Subcutaneous abdominal adipose tissue (tissue), 5 donors: Measurements from ENCODE around the gene METTL27.

Experiments used
- H3K27ac ChIP-seq: one replicate; pipeline ENCODE4 v1.7.0; 2013; ENCODE audit warnings: low read depth, mild to moderate bottlenecking, inconsistent platforms, low read length, moderate library complexity
- H3K27me3 ChIP-seq, 5 donors: one replicate each; pipeline ENCODE4 v1.7.0; 2013; ENCODE audit warnings: low read length in 5 of 5, inconsistent platforms in 1 of 5; ENCODE audit not compliant: control insufficient read depth in 5 of 5, insufficient read depth in 4 of 5
- H3K36me3 ChIP-seq, 5 donors: one replicate each; pipeline ENCODE4 v1.7.0; 2013; ENCODE audit warnings: low read length in 5 of 5; ENCODE audit not compliant: control insufficient read depth in 5 of 5, insufficient read depth in 5 of 5
- H3K4me1 ChIP-seq, 5 donors: one replicate each; pipeline ENCODE4 v1.7.0; 2013; ENCODE audit warnings: low read length in 5 of 5, mild to moderate bottlenecking in 3 of 5, moderate library complexity in 1 of 5; ENCODE audit not compliant: control insufficient read depth in 5 of 5, insufficient read depth in 5 of 5
- H3K4me3 ChIP-seq, 5 donors: one replicate each; pipeline ENCODE4 v1.7.0; 2013; ENCODE audit warnings: low read length in 5 of 5, low read depth in 1 of 5
- H3K9ac ChIP-seq, 5 donors: one replicate each; pipeline ENCODE4 v1.7.0; 2013; ENCODE audit warnings: low read length in 5 of 5, mild to moderate bottlenecking in 4 of 5, moderate library complexity in 3 of 5
- H3K9me3 ChIP-seq, 5 donors: one replicate each; pipeline ENCODE4 v1.7.0; 2013; ENCODE audit warnings: low read length in 5 of 5; ENCODE audit not compliant: control insufficient read depth in 5 of 5
- donor health status: healthy.
- donor health status: healthy.
- donor health status: healthy.
- donor health status: healthy.
- donor health status: healthy.

The METTL27 gene

DNA sequence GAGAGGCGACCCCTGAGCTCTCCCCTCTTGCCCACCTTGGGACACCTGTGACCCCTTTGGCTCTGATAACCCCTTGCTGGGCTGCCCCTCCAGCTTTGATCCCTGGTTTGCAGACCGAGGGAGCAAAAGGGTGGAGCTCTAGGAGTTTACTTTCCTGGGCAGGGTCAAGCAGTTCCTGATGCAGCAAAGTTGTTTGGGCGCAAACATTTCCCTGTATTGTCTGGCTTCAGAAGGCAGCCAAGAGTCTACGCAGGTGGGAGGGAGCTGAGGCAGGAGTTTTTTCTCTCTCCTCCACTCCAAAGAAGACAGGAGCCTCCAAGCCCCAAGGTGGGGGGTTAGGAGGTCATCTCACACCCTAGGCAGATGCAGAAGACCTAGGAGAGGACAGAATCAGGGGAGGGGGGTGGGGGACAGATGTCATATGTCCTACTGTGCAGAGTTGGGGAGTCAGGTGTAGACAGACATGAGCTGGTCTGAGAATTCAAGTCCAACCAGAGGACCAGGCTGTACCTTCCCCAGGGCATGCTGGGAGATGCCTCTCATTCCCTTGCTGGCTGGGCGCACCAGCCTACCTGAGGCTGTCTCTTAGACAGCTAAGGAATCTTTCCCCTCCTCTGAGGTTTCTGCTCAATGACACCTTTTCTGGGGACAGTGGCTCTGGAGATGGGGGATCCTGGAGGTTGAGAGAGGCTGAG is 39.2 kb upstream of the METTL27 start:
- peaks cover 0 to 5% (median 0%) of the 10 kb centered on the region in 5 donors for H3K27me3 ChIP-seq
- H3K36me3 ChIP-seq: no peaks in the 10 kb centered on the region
- H3K9me3 ChIP-seq: no peaks in the 10 kb centered on the region
- peak overlapping the region in 3 of 5 donors; percentile 8 to 27 (median 13) for H3K4me3 ChIP-seq
- peaks cover 19 to 56% (median 44%) of the 10 kb centered on the region in 5 donors for H3K4me1 ChIP-seq
- H3K27ac ChIP-seq: peak overlapping the region; percentile 62
- H3K9ac ChIP-seq: no peak overlapping the region

DNA sequence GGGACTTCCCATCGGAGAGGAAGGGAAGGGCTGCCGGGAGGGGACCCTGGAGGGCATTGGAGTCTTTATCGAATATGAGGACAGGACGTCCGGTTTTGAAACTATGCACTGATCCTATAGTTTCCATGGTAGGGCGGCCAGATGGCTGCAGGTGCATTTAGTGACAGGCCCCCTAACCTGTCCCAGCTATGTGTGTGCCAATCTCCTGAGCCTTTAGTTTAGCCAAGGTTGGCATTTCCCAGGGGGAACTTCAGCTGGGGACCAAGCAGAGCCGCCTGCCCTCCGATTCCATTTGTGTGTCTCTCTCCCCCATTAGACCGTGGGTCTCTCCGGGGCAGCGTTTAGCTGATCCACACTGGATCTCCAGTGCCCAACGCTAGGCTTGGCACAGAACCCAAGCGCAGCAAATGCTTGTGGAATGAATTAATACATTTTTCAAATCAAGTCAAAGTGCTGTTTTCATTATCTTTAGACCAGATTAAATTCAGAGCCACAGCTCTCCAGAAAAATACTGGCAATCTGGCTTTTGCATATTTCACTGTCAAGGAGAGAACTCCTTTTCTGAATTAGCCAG is 38.5 kb upstream of the METTL27 start:
- Histone ChIP-seq H3K27ac (peak overlapping the region; percentile 62), H3K9me3 (no peaks in the 10 kb centered on the region), H3K4me1 (peaks cover 19 to 51% (median 38%) of the 10 kb centered on the region in 5 donors), H3K4me3 (peak overlapping the region in 3 of 5 donors; percentile 8 to 27 (median 13)), H3K36me3 (no peaks in the 10 kb centered on the region), H3K27me3 (peaks cover 0 to 3% (median 0%) of the 10 kb centered on the region in 5 donors), H3K9ac (no peak overlapping the region)

DNA sequence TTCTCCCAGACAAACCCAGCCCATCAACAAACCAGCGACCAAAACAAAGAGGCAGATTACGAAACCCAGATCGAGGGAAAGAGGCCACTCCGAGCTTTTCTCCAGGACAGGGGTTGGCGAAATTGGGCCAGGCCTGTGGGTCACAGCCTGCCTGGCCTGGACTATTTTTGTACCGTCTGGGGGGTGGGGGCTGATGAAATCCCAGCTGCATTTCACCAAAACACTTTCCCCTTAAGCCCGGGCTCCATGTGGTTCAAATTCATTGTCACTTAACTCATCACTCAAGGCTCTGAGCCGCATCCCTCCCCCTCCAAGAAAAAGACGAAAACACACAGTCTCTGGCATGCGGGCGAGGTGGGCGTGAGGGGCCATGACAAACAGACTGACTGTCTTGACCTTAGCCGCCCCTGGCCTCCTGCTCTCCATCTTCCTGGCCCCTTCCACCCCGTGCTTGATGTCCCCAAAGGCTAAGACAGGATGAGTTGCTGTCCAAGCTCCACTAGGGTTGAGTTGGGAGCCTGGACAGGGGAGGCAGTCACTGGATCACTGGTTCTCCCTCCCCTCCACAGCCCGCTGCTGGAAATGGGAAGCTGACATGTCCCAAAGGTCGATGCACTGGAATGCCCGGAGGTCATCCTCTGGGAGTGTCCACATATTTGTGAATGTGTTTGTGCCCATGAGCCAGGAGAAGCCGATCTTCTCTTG is 37.8 kb upstream of the METTL27 start:
- H3K4me1 ChIP-seq: peaks cover 19 to 50% (median 38%) of the 10 kb centered on the region in 5 donors
- peaks cover 0 to 3% (median 0%) of the 10 kb centered on the region in 5 donors for H3K27me3 ChIP-seq
- H3K27ac ChIP-seq: peak overlapping the region; percentile 62
- no peaks in the 10 kb centered on the region for H3K36me3 ChIP-seq
- no peaks in the 10 kb centered on the region for H3K9me3 ChIP-seq
- peak overlapping the region in 4 of 5 donors; percentile 6 to 56 (median 15) for H3K4me3 ChIP-seq
- no peak overlapping the region for H3K9ac ChIP-seq

DNA sequence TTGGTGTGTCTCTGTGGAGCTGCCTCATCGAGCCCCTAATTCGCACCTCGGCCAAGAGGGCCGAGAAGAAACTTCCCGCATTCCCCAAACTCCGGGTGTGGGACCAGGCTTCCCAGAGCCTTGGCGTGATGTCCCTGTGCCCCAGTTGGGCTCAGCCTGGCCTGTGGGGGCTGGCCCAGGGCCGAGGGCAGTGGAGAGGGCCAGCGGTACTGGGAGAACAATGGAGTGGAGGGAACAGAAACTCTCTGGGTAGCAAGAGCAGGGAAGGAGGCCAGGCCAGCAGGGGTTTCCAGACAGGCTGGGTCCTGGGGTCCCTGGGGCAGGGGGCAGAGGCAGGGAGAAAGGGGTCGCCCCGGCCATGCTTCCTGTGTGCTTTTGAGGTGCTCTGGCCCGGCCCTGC is 34.7 kb upstream of the METTL27 start:
- Histone ChIP-seq H3K4me3 (no peak overlapping the region), H3K27ac (no peak overlapping the region), H3K9me3 (no peaks in the 10 kb centered on the region), H3K27me3 (peaks cover 0 to 3% (median 0%) of the 10 kb centered on the region in 5 donors), H3K4me1 (peaks cover 23 to 53% (median 44%) of the 10 kb centered on the region in 5 donors), H3K36me3 (no peaks in the 10 kb centered on the region), H3K9ac (no peak overlapping the region)

DNA sequence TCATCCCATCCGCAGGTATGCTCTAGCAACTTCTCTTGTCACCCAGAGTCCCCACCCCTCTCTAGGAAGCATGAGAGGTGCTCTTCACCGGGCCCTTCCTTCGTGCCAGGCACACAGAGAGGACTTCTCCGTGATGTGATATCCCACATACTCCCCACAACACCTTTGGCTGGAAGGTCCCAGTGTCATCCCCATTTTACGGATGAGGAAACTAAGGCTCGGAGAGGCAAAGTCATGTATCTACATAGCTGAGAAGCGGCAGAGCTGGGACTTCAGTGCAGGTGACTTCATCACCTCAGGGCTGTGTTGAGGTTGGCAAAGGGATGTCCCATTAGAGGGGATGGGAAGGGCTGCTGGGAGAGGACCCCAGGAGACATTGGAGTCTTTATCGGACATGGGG is 34.0 kb upstream of the METTL27 start:
- H3K9me3 ChIP-seq: no peaks in the 10 kb centered on the region
- H3K9ac ChIP-seq: no peak overlapping the region
- peaks cover 19 to 53% (median 44%) of the 10 kb centered on the region in 5 donors for H3K4me1 ChIP-seq
- no peaks in the 10 kb centered on the region for H3K27me3 ChIP-seq
- H3K36me3 ChIP-seq: no peaks in the 10 kb centered on the region
- H3K27ac ChIP-seq: no peak overlapping the region
- H3K4me3 ChIP-seq: no peak overlapping the region

DNA sequence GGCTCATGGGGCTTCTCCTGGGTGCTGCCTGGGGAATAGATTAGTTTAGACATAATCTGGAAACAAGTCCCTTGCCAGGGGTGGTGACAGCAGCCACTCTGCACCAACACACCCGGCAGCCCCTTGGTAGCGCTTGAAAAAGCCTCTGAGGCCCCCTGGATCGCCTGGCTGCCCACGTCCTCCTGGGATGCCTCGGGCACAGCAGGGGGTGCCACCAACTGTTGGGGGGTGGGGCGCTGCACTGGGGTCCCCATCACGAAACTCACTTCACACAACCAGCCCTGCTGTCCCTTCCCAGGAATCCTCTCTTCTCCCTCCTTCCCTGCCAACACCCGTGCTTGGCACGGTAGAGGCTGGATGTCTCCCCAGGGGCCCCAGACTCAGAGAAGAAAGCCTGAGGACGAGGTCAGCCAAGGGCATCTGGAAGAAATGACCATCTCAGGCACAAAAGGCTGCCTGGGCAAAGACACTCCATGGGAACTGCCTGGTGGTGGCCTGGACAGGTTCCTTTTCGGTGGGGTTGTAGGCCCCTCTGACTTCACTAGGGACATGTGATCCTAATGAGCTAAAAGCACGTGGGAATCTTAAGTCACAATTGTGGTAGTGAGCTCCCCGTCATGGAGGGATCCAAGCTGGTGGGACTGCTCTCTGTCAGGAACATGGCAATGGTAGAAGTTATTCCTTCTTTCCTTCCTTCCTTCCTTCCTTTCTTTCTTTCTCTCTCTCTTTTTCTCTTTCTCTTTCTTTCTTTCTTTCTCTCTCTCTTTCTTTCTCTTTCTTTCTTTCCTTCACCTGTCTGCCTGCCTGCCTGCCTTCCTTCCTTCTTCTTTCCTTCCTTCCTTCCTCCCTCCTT is 30.0 kb upstream of the METTL27 start:
- Histone ChIP-seq H3K36me3 (no peaks in the 10 kb centered on the region), H3K27ac (no peak overlapping the region), H3K27me3 (no peaks in the 10 kb centered on the region), H3K9ac (no peak overlapping the region), H3K4me1 (peaks cover 4 to 44% (median 39%) of the 10 kb centered on the region in 5 donors), H3K4me3 (no peak overlapping the region), H3K9me3 (no peaks in the 10 kb centered on the region)

DNA sequence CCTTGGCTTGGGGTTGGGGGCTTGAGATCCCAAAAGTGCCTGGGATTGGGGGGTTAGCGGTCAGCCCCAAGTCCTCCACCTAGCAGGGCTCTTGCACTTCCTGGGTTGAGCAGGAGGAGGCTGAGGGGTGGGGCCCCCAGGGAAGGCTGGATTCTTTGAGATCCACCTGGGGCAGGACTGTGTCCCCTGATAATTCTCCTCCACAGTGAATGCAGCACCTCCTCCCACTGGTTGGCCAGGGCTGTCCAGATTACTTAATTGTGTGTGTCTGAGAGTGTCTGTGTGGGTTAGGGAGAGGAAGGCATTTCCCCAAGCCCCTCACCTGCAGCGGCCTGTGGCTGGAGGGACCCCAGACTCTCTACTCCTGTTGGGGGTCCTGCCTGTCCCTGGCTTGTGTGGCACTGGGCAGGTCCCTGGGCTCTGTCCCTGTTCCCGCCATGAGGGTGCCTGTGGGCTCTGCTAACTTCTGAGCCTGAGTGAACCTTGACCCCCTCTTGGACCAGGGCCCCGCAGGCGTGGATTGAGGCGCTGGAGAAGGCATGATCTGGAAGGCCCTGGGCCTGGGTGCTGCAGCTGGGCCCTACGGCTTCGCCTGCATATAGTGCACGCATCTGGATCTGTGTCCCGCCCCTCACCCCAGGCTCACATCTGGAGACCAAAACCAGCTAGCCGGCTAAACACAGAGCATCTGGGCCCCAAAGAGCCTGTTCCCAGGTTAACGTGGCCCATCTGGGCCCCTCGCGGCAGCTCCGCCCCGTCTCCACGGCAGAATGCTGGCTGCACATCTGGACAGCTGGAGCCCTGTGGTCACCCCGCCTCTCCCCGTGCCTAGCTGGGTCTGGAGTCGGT is 29.1 kb upstream of the METTL27 start:
- Histone ChIP-seq H3K4me1 (peaks cover 4 to 37% (median 34%) of the 10 kb centered on the region in 5 donors), H3K36me3 (no peaks in the 10 kb centered on the region), H3K27me3 (no peaks in the 10 kb centered on the region), H3K27ac (no peak overlapping the region), H3K9ac (no peak overlapping the region), H3K4me3 (no peak overlapping the region), H3K9me3 (no peaks in the 10 kb centered on the region)

DNA sequence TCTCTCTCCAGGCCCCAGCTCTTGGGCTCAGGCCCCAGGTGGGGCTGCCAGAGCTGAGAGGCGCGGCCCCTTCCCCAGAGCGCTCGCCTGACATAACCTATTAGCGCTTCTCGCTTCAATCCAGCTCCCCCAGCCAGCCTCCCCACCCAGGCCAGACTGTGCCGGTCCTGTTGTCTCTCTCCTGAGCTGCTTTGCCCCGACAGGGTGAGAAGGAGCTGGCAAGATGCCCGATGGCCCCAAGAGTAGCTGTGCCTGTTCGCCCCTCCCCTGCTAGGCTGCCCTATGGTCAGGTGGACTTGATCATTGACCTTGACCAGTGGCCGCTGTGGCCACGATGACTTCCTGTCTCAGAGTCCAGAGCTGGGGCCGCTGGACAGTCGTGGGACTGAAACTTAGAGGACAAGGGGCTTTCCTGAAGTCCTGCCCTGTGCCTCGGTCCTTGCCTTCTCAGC is 27.8 kb upstream of the METTL27 start:
- Histone ChIP-seq H3K36me3 (no peaks in the 10 kb centered on the region), H3K4me3 (no peak overlapping the region), H3K27me3 (no peaks in the 10 kb centered on the region), H3K9me3 (no peaks in the 10 kb centered on the region), H3K9ac (no peak overlapping the region), H3K4me1 (peaks cover 4 to 37% (median 34%) of the 10 kb centered on the region in 5 donors), H3K27ac (no peak overlapping the region)
